Measurements from ENCODE around the gene OR9Q1. TPM values are rescaled to one million over a fixed set of nuclear protein-coding genes. Genes with fewer than 3 reads are reported as not detected.

The OR9Q1 gene
- total and polyA plus RNA-seq, 2 of the 13 experiments (the other 11 are each of a cell fraction or from before 2014, with no cell fraction given), result not detected

- H3K27ac ChIP-seq (ENCODE audit: extremely low read length, insufficient read depth, low read length), result no peak within 1 kb of the TSS
- FAIRE-seq, result no peak
- BruUV-seq (replicated peaks), result no TSS peak
- H3K27me3 ChIP-seq (ENCODE audit: control insufficient read depth in 1 of 2, insufficient read depth in 2 of 2, low read length in 2 of 2), result peaks cover 0 to 1% of the 10 kb centered on the region in 2 experiments; a peak in 1 of 5 replicates
- POLR2A ChIA-PET, result no interaction called here
- WGBS (ENCODE audit: low lambda C conversion rate), result 64% methylated on average over 2 of the region's 2 CpGs
- H3K4me1 ChIP-seq (ENCODE audit: insufficient read depth, low read length), result peaks cover 19% of the 10 kb centered on the region
- no peaks in the 10 kb centered on the region for H3K9me3 ChIP-seq (ENCODE audit: low read length)
- H3K79me2 ChIP-seq (ENCODE audit: insufficient read depth, low read length), result no peaks in the 10 kb centered on the region
- no peaks in the 10 kb centered on the region for H3K36me3 ChIP-seq (replicated peaks in 1 of 2; ENCODE audit: control insufficient read depth in 1 of 2, insufficient read depth in 2 of 2, low read length in 2 of 2)
- H3K4me2 ChIP-seq (ENCODE audit: low read depth, low read length), result no peak within 1 kb of the TSS
- intact Hi-C loops (cut with micrococcal nuclease; ENCODE audit: unreplicated experiment) (no loop called here), in situ Hi-C loops (cut with HindIII; ENCODE audit: extremely low pct_ligation_motif_present, low pct_unique_long_range_greater_than_20kb) (no loop called here)
- CTCF ChIA-PET (ENCODE audit: low intra/inter-chr PET ratio, low total read pairs), result no interaction called here
- TF ChIP-seq TCF7 (IDR thresholded peaks at IDR 0.05; ENCODE audit: low read depth) (no peak), HMGXB3 (CRISPR knock-in tag; IDR thresholded peaks at IDR 0.05; ENCODE audit: borderline replicate concordance) (no peak), LCORL (IDR thresholded peaks at IDR 0.05) (no peak), LCORL (CRISPR knock-in tag; IDR thresholded peaks at IDR 0.05) (no peak), KLF13 (CRISPR knock-in tag; IDR thresholded peaks at IDR 0.05) (no peak), ZNF713 (CRISPR knock-in tag; IDR thresholded peaks at IDR 0.05) (no peak), TOPORS (CRISPR knock-in tag; IDR thresholded peaks at IDR 0.05) (no peak), HNRNPK (IDR thresholded peaks at IDR 0.05; ENCODE audit: low read depth, low read length, poor library complexity, severe bottlenecking) (no peak), NFYB (CRISPR knock-in tag; IDR thresholded peaks at IDR 0.05) (no peak), ZBTB8A (CRISPR knock-in tag; IDR thresholded peaks at IDR 0.05; ENCODE audit: borderline replicate concordance, low read depth) (no peak), ZNF746 (CRISPR knock-in tag; IDR thresholded peaks at IDR 0.05) (no peak), WIZ (CRISPR knock-in tag; IDR thresholded peaks at IDR 0.05) (no peak), ZNF75D (CRISPR knock-in tag; IDR thresholded peaks at IDR 0.05; ENCODE audit: borderline replicate concordance) (no peak), MEIS2 (CRISPR knock-in tag; IDR thresholded peaks at IDR 0.05) (no peak), ZNF326 (CRISPR knock-in tag; IDR thresholded peaks at IDR 0.05; ENCODE audit: borderline replicate concordance) (no peak)
- DNase-seq (ENCODE audit: low spot score), result no peak
- no peak within 1 kb of the TSS for H2AFZ ChIP-seq (ENCODE audit: low read length)
- H3K4me3 ChIP-seq (replicated peaks in 1 of 3; ENCODE audit: insufficient read depth in 1 of 3, low read depth in 2 of 3, low read length in 3 of 3), result no peak within 1 kb of the TSS
- ATAC-seq, result no peak
- no peaks in the 10 kb centered on the region for H4K20me1 ChIP-seq (ENCODE audit: insufficient read depth, low read length)
- H3K9ac ChIP-seq (ENCODE audit: insufficient read depth, low read depth, low read length), result no peak within 1 kb of the TSS
Observed at GRCh38 chr11:58188770-58189169, 165.1 kb downstream of the OR9Q1 start, which contains the start of gene OR9Q2. TSS of gene OR9Q2 (plus strand) at chr11:58189070. CDS start at chr11:58190491, 1,421 bp downstream.
